Stimulated activated CD4-positive, alpha-beta T cell treated with anti-CD3 and anti-CD28 coated beads, Interleukin-2, amount 100 ng/mL, for 4 hours (primary cell): ENCODE data around the gene CDH3.

Experiments
- DNase-seq: peaks from one replicate; pipeline ENCODE4 v3.0.0-alpha.2; 2020; ENCODE audit warnings: low read depth

The CDH3 gene

DNA sequence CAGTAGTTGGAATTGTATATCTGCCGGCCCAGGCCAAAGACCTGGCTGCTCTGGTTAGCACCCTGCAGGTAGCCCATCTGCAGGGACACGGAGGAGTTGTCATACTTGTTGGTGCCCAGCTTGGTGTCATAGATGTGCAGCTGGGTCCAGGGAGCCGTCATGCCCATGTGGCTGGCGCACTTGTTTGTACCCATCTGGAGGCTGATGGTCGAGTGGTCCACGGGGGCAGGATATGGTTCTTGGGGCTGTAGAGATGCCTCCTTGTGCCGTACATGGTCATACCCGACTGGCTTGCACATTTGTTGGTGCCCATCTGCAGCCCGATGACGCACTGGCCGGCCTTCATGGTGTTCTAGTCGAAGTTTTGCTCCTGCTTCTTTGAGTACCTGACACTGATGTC, 6.0 kb downstream of the CDH3 start:
- no peak for DNase-seq

DNA sequence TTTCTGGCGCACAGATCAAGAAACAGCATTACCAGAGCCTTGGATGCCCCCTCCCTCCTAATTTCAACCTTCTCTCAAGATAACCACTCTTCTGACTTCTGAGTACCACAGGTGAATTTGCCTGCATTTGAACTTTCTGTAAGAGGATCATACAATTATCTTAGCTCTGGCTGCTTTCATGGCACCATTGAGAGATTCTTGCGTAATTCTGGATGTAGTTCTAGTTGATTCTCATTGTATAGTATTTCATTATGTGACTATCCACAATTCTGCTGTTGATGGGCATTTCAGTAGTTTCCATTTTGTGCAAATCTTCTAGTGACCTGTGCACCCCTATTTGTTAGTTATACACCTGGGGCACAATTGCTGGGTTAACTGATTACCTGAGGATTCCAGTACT, 7.5 kb downstream of the CDH3 start:
- no peak for DNase-seq

DNA sequence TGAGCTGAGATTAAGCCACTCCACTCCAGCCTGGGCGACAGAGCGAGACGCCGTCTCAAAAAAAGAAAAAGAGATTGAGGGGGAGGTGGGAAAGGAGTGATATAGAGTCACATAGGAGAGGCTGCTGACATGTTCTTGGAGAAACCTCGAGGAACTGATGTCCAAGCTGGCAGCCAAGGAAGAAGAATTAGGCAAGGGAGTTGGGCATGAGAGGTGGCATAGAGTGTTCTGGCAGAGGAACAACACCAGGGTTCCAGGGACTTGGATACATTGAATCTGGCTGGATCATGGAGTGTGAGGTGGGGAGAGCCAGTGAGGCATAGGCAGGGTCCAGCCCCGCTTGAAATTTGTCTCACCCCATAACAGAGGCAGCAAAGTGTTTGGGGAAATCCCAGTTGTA, 10.7 kb downstream of the CDH3 start:
- DNase-seq, result no peak

DNA sequence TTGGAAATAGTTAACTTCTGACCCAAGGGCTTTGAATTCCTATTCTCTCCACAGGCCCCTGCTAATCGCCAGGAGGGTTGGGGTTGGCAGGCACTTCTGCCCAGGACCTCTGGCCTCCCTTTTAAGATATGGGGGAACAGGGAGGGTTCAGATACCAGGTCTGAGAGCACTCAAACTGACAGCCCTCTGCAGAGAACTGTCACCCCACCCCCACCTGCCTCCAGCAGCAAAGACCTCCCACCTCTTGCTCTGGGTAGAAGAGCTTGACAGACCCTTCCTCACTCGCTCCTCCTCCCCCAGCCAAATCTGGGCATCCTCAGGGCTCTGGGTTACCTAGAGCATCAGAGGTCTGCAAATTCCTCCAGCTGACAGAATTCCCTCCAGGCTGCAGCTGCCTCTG, 11.6 kb downstream of the CDH3 start:
- DNase-seq, result no peak

DNA sequence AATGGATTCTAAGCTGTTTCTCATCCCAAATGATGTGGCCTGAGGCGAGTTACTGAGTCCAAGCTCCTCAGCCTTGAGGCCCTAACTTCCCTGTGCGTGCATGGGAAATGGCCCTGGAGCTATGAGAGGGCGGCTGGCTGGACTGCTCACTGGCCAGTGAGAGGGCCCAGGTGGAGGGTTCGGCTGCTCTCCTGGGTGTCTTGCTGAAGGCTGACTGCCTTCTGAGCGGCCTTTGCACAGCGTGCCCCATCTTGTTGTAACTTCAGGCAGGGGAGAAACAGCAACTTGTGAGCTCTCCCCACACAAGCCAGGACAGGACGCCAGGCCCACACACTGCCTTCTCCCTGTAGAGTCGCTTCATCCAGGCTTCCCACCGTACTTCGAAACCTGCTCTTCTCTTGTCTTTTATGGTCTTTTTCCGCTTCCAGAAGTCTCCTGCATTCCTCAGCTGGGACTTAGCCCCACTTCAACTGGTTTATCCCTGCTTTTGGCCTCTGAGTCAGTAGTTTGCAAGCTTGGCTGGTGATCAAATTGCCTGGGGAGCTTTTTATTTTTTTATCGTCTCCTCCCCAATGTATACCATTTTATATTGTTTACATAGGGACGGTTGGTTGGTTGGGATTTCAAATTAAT, 13.3 kb downstream of the CDH3 start:
- DNase-seq, result no peak

DNA sequence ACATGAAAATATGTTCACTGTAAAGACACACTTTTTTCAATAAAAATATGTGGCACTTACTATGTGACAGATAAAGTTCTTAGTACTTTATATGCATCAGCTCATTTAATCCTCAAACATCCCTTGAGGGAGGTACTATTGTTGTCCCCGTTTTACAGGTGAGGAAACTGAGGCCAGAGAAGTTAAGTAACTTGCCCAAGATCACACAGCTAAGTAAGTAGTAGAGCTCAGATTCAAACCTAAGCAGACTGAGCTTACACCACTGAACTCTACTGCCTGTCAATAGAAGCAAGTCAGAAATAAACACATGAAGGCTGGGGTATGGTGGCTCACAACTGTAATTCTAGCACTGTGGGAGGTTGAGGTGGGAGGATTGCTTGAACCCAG, 13.9 kb downstream of the CDH3 start:
- DNase-seq, result no peak

DNA sequence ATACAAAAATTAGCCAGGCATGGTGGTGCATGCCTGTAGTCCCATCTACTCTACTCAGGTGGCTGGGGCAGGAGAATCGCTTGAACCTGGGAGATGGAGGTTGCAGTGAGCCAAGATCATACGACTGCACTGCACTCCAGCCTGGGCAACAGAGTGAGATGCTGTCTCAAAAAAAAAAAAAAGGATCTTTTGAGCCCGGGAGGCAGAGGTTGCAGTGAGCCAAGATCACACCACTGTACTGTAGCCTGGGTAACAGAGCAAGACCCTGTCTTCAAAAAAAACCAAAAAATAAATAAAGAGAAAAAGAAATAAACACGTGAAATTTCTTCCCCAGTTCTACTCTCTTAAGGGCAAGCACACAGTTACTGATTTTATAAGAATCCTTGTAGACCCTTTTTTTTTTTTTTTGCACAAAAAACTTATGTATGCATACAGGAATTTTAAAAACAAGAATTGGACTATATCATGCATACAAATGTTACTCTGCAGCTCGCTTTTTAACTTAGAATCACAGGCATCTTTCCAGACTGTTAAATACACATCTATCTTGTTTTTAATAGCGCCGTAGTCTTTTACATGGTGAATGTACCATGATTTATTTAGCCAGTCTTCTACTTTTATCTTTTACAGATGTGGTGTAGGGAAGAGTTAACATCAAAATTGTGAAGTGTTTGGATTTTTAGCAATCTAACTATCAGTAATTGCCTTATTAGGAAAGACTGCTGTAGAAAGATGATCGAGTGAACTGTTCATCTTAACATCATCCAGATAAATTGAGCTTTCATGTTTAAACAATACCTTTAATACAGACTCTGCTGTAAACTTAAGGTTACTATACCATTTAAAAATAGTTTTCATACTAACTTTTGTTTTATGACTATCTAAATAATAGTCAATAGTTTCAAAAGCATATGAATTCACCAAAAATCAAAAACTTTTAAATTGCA, 14.6 kb downstream of the CDH3 start:
- DNase-seq, result no peak

DNA sequence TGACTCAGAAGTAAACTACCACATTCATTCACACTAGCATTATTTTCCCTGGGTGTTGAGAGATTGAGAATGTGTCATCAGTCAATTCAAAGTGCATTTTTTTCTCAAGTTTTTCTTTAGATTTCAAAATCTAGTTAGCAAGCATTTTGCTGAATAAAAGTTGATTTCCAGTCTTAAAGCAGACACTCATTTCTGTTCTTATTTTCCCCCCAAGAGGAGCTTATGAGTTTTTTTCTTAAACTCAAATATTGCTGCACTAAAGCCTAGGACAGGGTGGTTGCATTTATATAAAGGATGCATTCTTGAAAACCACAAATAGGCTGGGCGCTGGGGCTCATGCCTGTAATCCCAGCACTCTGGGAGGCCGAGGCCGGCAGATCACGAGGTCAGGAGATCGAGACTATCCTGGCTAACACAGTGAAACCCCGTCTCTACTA, 15.3 kb downstream of the CDH3 start:
- no peak for DNase-seq

DNA sequence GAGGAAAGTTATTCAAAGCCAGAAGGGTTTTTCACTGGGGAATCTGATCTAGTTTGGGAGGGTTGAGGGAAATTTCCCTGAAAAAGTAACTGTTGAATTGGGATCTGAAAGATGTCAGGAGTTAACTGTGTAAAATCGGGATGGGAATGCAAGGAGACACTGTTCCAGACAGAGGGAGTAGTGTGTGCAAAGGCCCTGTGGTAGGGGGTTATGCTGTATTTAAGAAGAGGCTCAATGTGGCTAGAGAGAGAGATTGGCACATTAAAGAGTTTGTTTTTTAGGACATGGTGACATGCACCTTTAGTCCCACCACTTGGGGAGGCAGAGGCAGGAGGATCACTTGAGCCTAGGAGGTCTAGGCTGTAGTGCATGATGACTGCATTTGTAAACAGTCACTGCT, 16.9 kb downstream of the CDH3 start:
- no peak for DNase-seq

DNA sequence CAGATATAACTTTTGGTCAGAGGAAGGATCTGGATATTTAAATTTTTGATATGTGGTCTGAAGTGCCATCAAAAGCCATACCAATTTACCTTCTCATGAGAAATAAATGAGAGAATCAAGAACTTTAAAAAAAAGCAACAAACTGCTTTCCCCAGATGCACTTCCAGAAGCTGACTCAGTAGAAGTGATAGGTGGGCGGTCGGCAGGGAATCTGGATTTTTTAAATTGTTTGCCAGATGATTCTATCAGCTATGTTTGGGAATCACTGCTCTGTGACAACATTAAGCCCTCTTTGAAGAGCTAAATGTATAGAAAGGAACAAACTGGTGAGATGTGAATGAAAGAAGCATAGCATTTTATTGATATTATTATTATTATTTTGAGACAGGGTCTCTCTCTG, 19.2 kb downstream of the CDH3 start:
- no peak for DNase-seq

DNA sequence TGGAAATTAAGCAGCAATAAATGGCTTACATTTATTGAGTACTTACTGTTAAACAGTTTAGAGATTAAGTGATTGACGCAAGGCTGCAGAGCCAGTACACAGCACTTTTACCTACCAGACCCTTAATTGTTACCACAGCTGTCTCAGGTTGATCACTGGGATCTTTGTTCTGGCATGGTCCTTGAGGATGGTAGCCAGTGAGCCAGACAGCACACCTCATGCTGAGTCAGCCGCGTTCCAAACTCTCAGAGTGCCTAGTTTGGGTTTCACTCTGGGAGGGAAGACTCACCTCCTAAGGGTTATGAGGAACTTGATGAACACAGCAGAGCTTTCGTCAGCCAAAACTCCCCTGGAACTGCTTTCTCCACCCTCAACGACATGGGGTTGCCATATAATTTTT, 20.4 kb downstream of the CDH3 start:
- no peak for DNase-seq

DNA sequence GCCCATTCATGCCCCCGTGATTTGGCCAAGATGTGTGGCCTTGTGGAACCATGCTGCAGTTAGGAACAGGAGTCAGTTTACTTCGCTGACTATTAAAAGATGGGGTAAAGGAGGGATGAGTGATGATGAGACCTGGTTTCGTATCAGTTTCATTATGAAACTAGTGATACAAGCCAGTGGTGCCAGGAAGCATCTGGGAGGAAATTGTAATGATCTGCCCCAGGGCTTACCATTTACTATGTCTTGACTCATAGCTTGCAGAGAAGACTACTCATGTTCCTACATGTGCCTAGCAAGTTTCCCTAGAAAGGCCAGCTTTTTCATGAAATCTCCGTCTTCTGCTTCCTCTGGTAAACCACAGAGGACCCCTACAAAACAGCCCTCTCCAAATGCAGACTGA, 23.2 kb downstream of the CDH3 start:
- no peak for DNase-seq

DNA sequence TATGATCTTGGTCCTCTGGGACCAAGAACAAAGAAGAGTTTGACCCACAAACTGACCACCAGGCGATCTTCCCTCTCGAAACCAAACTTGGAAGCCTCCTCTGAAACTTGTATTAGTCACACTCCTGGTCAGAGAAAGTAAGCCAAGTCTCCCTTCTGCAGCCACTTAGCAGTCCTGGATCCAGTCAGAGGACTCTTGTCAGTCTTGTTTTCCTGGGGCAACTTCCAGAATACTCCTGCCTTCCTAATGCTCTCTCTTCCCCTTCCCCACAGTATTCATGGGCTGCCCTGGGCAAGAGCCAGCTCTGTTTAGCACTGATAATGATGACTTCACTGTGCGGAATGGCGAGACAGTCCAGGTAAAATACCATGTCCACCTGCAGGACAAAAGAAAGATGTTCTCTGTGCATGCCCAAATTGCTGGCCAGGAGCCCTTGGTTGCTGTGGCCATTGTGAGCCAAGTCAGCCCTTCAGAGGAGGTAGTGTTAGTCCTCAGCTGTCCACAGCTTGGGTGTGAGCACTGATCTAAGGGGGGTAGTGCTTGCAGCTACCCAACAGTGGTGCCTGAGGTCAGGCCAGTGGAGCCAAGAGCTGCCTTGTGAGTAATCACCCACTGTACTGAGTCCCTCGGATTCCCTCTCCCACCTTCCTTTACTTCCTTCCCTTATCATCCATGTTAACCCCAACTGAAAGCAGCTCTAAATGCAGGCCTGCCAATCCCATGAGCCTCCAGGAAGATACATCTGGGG, 31.2 kb downstream of the CDH3 start:
- no peak for DNase-seq

DNA sequence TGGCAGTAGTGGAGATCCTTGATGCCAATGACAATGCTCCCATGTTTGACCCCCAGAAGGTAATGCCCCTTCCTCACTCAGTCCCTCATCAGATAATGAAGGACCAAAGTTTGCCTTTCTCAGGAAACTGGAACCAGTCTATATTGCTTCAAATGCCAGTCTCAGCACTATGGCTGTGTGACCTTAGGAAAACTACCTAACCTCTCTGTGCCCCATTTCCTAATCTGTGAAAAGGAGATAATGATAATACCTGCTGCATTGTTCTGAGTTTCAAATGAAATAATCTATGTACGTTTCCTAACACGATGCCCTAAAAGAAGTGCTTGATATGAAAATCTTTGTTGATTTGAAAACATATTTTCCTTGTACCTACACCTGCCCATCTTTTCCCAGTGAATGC, 35.9 kb downstream of the CDH3 start:
- DNase-seq, result no peak

DNA sequence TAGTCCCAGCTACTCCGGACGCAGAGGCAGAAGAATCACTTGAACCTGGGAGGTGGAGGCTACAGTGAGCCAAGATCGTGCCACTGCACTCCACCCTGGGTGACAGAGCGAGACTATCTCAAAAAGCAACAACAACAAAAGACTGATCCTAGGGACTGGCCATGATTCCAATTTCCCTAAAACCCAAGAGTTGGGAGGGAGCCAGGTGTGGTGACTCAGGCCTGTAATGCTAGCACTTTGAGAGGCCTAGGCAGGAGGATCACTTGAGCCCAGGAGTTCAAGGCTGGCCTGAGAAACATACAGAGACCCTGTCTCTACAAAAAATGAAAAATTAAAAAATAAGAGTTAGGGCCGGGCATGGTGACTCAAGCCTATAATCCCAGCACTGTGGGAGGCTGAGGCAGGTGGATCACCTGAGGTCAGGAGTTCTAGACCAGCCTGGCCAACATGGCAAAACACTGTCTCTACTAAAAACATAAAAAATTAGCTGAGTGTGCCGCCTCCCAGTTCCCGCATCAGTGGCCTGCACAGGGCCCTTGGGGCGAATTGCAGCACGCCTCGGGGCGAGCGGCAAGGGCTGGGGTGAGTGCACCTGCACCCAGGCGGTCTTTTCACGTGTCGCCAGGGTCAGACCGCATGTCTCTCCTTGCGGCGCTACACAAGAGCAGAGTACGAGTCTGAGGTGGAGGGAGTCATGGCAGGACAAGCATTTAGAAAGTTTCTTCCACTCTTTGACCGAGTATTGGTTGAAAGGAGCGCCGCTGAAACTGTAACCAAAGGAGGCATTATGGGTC, 40.8 kb downstream of the CDH3 start:
- no peak for DNase-seq

DNA sequence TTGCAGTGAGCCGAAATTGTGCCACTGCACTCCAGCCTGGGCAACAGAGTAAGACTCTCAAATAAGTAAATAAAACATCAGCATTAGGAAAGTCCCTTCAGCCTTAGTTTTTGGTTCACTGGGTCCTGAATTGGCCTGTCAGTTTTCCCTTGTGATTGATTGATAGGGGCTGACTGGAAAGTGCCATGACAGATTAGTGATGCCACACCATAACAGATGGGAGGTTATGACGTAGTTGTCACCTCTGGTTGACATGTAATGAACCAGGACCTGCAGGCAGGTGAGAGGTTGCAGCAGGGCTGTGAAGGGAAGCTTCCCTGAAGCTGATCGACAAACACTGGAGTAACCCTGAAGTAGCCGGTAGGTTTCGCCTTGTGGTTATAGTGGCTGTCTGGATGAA, 41.8 kb downstream of the CDH3 start:
- DNase-seq, result no peak

DNA sequence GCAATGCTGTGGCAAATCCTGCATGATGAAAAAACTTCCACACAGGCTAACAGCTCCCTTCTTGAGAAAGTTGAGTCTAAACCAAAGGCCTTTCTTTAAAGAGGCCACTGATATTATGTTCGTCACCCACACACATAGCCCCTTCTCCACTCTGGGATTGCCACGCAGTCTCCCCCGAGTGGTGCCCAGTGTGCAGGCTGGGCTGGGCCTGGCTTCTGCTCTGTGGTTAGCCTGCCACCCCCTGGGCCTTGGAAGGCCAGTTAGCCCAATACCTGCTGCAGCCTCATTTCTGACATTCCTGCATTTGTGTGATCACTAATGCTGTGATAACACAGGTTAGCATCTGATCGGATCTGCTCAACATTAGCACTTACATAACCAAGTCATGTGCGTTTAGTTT, 44.8 kb downstream of the CDH3 start:
- DNase-seq, result no peak

DNA sequence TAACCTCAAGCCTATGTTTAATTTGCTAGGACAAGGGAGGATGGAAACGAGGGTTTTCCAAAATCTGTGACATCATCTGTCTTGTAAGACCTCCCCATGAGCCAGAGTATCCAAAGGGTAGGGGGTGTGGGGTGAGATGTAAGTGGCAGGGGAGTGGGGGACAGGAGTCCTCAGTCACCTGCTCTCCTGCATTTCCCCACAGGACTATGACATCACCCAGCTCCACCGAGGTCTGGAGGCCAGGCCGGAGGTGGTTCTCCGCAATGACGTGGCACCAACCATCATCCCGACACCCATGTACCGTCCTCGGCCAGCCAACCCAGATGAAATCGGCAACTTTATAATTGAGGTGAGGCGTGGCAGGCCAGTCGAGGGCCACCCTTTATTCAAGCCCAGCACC, 50.5 kb downstream of the CDH3 start:
- no peak for DNase-seq

DNA sequence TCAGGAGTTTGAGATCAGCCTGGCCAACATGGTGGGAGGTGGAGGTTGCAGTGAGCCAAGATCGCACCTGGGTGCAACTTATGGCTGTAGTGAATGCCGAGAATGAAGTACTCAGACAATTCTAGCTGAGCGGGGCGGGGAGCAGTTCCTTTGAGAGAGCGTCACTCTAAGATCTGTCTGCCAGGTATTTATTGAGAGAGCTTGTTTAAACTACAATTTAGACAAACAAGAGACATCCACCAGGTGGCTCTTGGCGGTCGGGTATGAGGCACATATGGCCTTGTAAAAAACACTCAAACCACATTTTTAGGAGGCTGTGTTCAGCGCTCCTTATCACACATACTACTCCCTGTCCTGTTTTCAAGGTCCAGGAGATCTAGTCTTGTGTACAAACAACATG, 51.4 kb downstream of the CDH3 start:
- DNase-seq, result no peak

DNA sequence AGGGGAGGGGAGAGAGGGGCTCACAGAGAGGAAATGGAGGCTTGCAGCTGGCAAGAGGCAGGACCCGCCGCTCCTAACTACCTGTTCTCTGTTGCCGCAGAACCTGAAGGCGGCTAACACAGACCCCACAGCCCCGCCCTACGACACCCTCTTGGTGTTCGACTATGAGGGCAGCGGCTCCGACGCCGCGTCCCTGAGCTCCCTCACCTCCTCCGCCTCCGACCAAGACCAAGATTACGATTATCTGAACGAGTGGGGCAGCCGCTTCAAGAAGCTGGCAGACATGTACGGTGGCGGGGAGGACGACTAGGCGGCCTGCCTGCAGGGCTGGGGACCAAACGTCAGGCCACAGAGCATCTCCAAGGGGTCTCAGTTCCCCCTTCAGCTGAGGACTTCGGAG, 53.0 kb downstream of the CDH3 start:
- DNase-seq, result no peak

DNA sequence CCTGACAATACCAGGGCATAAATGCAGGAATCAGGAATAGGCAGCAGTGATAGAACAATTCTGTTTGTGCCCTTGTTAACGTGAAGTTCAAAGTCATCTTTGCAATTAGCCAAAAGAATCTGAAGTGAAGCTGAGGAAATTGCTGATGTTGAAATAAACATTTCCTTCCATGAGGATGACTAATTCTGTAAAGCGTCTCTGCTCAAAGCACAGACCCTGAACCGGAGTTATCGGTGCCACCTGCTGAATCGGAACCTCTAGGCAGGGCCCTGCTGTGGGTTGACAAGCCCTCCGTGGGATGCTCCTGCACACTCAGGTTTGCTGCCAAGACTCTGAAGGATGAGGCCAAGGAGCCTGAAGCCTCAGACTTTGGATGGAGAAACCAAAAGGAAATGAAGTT, 55.0 kb downstream of the CDH3 start:
- DNase-seq, result no peak

DNA sequence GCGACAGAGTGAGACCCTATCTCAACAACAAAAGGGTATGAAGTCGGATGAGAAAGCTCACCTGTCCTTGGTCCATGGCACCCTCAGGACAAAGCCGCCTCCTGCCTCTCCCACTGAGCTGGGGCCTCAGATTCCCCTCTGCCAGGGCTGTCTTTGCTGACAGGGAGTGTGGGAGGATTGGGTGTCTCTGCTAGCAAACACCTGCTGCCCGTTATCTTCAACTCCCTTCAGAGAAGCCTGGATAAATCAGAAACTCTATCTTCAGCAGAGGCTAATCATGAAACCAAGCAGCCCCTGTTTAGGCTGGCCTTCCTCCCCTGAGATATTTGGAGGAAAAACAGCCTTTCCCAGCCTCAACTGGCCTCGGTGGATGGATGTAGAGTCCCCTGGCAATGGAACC, 55.7 kb downstream of the CDH3 start:
- no peak for DNase-seq
